HL-60 (cell line): Measurements from ENCODE around the gene TEAD2.

Experiments
- DNase-seq, 2 experiments: peaks; one replicate each; pipeline ENCODE4 v3.0.0-alpha.2; 2010 to 2020; ENCODE audit warnings: low read depth in 1 of 2, low spot score in 1 of 2
- H3K27ac ChIP-seq: fragments of 250-450 bp; sonication (Bioruptor Pico); replicated peaks from 2 replicates; pipeline ENCODE4 v1.5.1; 2020; ENCODE audit warnings: mild to moderate bottlenecking, moderate library complexity
- H3K27me3 ChIP-seq: fragments of 250-450 bp; sonication (Bioruptor Pico); 2 replicates; pipeline ENCODE4 v1.5.1; 2021; ENCODE audit warnings: mild to moderate bottlenecking, moderate library complexity; ENCODE audit not compliant: insufficient read depth, poor library complexity, severe bottlenecking
- H3K4me3 ChIP-seq: replicated peaks from 2 replicates; pipeline ENCODE4 v1.5.1; 2011; ENCODE audit warnings: mild to moderate bottlenecking, control low read depth, low read length; ENCODE audit not compliant: insufficient read depth
- CTCF ChIP-seq: IDR thresholded peaks from one replicate; pipeline ENCODE4 v1.5.1; 2011; ENCODE audit warnings: low read length, control low read depth, inconsistent platforms; ENCODE audit not compliant: insufficient read depth
- GABPA ChIP-seq: IDR thresholded peaks from 2 replicates; pipeline ENCODE4 v1.6.1; 2012; ENCODE audit warnings: low read depth
- POLR2AphosphoS5 ChIP-seq: IDR thresholded peaks from 2 replicates; pipeline ENCODE4 v1.6.1; 2012; ENCODE audit warnings: low read depth
- REST ChIP-seq: IDR thresholded peaks from 2 replicates; pipeline ENCODE4 v1.6.1; 2012; ENCODE audit warnings: low read depth; ENCODE audit not compliant: insufficient replicate concordance
- SPI1 ChIP-seq: IDR thresholded peaks from 2 replicates; pipeline ENCODE4 v1.6.1; 2012; ENCODE audit warnings: low read depth, mild to moderate bottlenecking, borderline replicate concordance

TEAD2 gene

GRCh38 chr19:49347835-49348234, 14.4 kb downstream of the TEAD2 start:
- TF ChIP-seq SPI1 = no peak
- no peak for TF ChIP-seq REST
- TF ChIP-seq GABPA = no peak
- no peak for TF ChIP-seq POLR2AphosphoS5
- no peak for TF ChIP-seq CTCF
- H3K27me3 ChIP-seq = no peaks in the 10 kb centered on the region
- no peak overlapping the region for H3K27ac ChIP-seq
- H3K4me3 ChIP-seq = no peak overlapping the region
- no peak for DNase-seq

DNA sequence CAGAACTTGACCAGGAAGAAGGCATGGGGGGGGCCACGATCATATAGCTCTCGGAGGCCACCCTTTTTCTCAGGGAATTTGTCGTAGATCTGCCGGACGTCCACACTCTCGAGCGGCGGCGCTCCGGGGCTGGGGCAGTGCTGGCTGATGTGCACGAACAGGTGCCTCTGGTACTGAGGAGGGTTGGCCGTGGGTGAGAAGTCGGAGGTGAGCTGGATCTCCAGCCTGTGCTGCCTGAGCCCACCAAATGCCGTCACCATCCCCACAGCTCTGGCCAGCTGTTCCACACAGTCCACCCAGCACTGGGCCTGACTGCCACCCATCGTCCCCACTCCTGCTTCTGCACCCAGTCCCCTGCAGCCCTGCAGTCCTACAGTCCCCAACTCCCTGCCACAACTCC, 15.0 kb downstream of the TEAD2 start:
- DNase-seq = no peak
- TF ChIP-seq REST = no peak
- no peak for TF ChIP-seq GABPA
- no peak for TF ChIP-seq POLR2AphosphoS5
- no peak for TF ChIP-seq CTCF
- no peak for TF ChIP-seq SPI1
- H3K27ac ChIP-seq = no peak overlapping the region
- no peak overlapping the region for H3K4me3 ChIP-seq
- no peaks in the 10 kb centered on the region for H3K27me3 ChIP-seq

GRCh38 chr19:49344505-49345423, 17.5 kb downstream of the TEAD2 start:
- Histone ChIP-seq H3K27ac (no peak overlapping the region), H3K4me3 (no peak overlapping the region), H3K27me3 (no peaks in the 10 kb centered on the region)
- no peak for DNase-seq
- TF ChIP-seq GABPA = no peak
- no peak for TF ChIP-seq CTCF
- no peak for TF ChIP-seq POLR2AphosphoS5
- no peak for TF ChIP-seq REST
- no peak for TF ChIP-seq SPI1
